ENCODE measurements around the gene AQP3.
A peak's percentile ranks its signal among the peaks of the same experiment; 100 is the strongest.
"Not testable (repeated sequence)": the region's sequence is repeated elsewhere in the genome, so short reads cannot be mapped to it uniquely, and the experiment has no call there.

Gene AQP3

DNA sequence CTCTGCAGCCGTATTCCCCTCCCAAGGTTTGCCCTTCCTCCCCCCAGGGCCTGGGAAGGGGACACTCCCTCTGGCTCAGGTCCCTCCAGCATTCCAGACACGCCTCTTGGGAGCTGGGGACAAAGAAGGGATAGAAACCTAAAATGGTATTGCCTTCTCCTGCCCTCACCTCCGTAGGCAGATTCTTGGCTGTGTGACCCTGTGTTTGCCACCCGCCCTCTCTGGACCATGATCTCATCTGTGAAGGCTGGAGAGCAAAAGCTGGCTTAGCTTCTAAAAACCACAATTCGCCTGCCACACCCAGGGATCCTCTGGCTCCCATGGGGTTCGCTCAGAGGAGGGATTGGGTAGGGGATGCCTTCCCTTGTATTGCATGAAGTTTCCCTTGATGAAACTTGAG, 7.7 kb downstream of the AQP3 start:
- DNase-seq = no peak

DNA sequence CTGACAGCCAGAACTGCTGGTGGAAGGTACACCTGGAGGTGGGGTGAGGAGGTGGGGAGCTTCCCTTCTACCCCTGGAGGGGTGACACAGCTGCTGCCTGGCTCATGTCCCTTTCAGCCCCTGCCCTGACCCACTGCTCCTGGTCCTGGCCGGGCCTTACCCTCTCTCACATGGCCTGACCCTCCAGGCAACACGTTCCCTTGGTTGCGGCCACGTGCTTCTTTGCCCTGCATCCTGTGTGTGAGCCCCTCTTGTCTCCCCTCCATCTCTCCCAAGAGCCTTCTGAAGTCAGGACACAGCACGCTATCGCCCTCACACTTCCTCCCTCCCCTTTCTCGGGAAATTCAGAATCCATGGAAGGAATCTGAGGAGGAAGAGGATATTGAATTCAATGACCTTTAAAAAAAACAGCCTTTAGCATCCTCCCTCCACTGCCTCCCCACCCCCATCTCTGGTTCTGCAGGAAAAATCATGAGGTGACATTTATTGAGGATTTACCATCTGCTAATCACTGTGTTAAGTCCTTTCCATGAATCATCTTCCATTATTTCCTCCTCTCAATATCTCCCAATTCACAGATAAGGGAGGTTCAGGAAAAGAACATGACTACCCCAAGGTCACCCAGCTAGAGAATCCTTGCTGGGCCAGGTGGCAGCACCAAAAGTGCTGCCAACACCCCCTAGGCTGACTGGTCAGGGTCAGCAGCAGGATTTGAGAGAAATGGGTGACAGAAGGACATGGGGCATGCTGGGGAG, 8.3 kb downstream of the AQP3 start:
- no peak for DNase-seq

DNA sequence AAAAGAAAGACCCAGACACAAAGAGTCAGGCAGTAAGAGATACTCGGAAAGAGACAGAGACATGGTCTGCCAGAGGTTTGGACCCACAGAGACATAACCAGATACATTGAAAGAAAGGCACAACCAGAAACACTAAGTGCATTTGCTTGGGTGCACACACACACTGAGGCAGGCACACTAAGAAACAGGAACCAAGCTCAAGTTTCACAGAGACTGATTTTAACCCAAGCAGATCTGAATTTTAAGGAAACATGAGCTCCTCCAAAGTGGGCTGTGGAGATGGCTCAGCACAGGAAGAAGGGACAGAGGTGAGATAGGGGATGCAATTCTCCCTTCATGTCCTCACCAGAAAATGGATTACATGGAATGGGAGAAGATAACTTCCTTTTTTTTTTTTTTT, 9.5 kb downstream of the AQP3 start:
- DNase-seq = no peak

DNA sequence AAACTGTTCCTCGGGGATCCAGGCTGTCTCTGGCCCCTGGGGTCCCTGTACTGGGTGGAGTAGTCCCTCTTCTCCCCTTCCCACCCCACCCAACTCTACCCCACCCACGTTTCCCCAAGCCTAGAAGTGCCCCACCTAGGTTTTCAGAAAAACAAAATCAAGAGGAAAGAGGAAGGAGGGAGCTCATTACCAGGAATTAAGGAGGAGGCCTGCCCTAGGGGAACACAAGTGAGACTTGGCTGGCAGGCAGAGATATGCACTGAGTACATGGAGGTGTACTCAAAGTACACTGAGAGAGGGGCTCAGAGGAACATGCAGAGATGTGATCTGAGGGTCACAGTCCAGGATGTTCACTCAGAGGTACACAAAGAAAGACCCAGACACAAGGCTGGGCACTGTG, 10.2 kb downstream of the AQP3 start:
- no peak for DNase-seq

DNA sequence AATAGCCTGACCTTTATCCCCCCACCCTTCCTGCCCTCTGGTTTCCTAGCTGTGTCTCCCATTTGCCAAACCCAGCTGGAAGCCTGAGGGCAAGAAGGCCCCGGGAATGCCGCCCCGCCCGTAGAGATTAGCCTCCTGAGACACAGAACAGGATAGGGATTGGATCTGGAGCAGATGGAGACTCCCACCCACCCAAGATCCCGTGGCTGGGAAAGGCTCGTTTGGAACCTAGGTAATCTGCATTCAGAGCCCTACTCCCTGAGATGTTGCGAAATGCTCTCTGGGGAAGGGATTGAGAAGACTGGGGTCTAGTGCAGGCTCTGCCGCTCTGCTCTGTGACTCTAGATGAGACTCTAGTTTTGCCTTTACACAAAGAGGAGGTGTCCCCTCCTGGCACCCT, 10.9 kb downstream of the AQP3 start:
- DNase-seq = no peak

DNA sequence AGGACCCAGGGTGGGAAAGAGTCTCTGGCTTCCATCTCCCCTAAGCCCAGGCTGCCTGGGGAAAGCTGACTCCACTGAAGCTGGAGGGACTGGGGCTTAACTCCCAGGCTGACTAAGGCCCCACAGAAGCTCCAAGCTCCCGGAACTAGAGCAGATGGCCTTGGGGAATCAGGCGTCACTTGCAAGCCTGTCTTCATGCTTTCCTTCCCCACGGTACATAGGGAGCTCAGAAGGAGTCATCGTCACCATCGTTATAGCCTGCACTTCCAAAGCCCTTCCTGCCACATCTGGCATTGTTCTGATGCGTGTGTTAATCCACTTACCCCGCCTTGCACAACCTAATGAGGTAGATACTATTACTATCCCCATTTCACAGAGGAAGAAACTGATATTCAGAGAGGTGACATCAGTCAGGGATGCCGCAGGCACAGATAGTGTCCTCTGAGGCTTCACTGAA, 11.5 kb downstream of the AQP3 start:
- no peak for DNase-seq

DNA sequence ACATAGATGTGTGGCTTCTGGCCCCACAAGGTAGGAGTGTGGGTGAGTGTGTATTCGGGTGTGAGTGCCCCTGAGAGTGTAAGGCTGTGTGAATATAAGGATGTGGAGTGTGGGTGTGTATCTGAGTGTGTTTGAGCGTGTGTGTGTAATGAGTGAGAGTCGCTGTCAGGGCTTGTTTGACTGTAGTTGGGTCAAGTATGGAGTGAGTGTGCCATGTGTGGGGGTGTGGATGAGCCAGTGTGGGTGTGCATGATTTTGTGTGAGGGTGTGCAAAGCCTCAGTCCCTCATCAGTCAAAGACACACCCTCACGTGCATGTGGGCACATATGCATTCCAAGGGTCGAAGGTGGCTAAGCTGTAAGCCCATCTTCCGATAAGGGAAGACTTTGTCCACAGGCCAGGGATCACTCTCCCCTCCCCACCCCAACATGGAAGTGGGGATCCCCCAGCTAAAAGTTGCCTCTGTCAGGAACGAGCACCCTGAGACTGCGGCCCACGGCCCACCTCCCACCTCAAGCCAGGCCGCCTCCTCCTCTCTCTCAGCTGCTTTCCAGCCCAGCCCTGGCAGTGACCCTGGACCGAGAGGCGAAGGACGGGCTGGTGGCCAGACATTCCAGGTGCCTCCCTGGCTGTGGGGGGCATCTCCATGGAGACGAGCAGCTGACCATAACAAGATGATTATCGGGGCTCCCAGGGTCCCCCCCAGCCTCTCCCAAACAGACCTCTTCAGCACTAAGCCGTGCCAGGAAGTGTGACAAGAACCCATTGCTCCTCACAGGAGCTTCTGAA, 12.9 kb downstream of the AQP3 start:
- DNase-seq = no peak

DNA sequence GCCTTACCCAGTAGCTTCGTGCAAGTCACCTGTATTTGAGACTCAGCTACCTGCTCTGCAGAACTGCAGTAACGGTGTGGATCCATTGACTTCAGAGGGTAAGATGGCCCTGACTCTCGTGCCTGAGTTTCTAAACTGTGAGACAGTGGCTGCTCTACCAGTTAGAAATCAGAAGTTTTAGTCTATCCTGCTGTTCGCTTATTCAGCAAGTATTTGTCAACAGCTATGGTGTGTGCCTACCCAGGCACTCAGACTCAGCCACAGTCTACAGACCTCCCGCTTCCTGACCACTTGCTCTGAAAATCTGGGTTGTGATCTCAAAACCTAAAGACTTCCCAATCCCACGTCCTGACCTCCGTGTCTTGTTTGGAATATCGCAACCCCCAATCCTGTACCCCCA, 13.5 kb downstream of the AQP3 start:
- DNase-seq = no peak

DNA sequence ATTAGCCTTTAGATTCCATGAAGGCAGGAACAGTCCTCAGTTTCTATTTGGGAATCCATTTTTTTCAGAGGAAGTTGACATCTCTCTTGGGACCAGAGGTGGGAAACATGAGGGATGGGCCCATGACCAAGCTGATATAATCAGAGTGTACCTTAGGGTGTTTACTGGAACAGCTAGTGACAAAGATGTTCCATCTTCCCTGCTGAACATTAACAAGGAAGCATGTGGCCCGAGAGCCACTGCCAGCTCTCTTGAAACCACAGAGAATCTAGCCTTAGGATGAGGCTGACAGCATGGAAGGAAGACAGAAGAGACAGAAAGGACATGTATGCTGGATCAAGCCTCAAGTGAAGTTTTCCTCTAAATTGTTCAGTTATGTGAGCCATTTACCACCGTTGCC, 16.0 kb downstream of the AQP3 start:
- DNase-seq = no peak

DNA sequence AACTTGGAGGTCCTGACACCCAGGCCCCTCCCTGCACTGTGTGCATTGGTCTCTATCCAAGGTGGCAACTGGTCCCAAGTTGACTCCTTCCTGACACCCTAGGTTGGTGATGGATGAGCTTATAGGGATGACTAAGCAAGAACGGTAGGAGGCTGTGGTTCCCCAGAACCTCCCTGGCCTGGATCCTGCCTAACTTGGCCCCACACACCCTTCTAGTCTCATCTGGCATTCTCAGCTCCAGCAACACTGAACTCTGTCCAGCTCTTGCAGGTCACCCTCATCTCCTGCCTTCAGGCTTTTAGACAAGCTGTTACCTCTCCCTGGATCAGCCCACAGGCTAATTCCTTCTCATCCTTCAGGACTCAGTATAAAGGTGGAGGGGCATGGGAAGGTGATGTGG, 16.5 kb downstream of the AQP3 start:
- no peak for DNase-seq

DNA sequence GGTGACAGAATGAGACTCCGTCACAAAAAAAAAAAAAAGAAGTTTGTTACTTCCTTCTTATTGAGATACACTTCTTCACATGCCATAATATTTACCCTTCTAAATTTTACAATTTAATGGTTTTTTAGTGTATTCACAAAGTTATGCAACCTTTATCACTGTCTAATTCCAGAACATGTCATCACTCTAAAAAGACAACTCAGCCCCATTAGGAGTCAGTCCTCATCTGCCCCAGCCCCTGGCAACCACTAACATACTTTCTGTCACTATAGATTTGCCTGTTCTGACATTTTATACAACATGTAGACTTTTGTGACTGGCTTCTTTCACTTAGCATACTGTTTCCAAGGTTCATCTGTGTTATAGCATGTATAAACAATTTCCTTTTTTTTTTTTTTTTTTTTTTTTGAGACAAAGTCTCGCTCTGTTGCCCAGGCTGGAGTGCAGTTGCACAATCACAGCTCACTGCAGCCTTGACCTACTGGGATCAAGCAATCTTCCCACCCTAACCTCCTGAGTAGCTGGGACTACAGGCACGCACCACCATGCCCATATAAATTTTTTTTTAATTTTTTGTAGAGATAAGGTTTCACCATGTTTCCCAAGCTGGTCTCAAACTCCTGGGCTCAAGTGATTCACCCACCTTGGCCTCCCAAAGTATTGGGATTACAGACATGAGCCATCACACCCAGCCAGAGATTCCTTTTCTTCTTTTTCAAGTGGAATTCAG, 18.0 kb downstream of the AQP3 start:
- no peak for DNase-seq

DNA sequence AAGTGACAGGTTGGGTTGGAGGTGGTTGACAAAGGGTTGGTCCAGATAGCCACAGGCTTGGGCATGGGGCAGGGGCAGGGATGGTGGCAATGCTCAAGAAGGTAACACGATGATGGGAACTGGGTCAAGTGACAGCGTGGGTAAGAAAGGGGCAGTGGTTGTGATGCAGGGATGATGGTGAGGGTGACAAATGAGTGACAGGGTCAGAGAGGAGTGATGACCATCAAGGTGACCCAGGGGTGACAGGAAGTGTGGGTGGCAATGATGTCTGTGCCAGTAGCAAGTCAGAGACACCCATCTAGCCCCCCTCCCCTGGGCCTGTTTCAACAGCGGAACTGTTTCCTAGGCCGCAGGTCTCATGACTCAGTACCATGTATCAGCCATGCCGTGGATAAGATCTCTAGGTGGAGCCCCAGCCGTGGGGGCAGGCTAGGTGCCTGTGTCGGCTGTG, 20.5 kb downstream of the AQP3 start:
- no peak for DNase-seq

DNA sequence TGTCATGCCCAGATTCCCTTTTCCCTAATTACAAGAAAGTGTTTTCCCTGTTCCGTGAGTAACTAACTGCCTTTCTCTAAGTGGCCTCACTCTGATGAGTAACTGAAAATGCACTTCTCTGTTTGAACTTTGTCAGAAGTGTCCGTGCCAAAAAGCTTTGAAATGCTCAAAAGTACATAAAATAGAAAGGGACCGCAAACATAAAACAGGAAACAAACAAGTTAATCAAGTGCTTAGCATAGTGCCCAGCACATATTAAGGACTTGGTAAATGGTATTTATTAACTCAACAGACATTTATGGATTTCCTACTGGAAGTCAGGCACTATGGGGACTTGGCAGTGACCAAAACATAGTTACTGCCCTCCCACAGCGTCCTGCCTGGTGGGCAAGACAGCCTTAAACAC, 22.3 kb downstream of the AQP3 start:
- DNase-seq = no peak

DNA sequence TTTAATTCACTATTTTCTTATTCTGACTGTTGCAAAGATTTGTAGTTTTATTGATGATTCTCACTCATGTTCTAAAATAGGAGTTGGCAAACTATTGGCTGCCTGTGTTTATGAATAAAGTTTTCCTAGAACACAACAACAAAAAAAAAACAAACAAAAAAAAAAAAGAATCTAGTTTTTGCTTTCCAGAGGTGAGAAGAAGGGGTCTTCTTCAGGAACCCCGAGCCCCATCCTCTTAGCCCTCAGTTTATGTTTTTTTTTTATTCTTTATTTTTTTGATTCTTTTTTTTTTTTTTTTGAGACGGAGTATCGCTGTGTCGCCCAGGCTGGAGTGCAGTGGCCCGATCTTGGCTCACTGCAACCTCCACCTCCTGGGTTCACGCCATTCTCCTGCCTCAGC, 22.9 kb downstream of the AQP3 start:
- DNase-seq = not testable (repeated sequence)

DNA sequence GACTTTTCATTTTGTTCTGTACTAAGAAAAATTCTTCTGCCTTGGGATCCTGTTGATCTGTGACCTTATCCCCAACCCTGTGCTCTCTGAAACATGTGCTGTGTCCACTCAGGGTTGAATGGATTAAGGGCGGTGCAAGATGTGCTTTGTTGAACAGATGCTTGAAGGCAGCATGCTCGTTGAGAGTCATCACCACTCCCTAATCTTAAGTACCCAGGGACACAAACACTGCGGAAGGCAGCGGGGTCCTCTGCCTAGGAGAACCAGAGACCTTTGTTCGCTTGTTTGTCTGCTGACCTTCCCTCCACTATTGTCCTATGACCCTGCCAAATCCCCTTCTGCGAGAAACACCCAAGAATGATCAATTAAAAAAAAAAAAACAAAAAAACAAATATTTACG, 23.4 kb downstream of the AQP3 start:
- DNase-seq = not testable (repeated sequence)

DNA sequence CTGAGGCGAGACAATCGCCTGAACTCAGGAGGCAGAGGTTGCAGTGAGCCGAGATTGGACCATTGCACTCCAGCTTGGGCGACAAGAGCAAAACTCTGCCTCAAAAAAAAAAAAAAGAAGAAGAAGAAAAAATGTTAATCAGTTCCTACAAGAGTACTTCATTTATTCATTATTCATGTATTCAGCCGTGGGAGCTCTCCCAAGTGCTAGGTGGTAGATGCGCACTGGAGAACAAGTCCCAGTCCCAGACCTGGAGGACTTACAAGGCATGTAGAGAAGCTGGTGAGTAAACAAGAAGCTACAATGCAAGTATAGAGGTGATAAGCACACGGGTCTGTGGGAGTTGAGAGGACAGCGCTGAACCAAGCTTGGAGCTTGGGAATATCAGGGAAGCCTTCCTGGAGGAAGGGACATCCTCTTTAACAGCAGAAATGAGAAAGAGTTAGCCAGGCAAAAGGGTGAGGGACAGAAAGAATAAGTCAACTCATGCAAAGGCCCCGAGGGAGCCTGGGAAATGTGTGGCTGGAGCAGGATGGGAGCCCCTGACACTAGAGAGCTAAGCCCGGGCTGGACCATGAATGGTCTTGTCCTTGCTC, 27.6 kb downstream of the AQP3 start:
- DNase-seq = no peak

DNA sequence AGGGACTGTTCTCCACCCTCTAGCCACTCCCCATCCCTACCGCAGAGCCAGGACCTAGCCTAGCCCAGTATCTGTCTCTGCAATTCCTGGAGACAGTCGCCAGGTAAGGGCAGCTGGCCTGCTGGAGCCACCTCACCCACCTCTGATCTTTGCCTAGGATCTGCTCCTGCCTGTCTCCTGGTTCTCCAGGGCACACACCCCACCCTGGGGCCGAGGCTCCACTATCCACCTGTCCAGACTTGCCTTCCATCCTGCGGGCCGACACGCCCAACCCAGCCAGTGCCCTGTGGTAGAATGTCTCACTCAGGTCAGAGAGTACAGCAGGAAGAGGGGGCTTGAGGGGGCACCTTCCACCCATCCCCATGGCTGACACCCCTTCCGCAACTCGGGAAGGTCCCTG, 29.3 kb downstream of the AQP3 start:
- DNase-seq = no peak

DNA sequence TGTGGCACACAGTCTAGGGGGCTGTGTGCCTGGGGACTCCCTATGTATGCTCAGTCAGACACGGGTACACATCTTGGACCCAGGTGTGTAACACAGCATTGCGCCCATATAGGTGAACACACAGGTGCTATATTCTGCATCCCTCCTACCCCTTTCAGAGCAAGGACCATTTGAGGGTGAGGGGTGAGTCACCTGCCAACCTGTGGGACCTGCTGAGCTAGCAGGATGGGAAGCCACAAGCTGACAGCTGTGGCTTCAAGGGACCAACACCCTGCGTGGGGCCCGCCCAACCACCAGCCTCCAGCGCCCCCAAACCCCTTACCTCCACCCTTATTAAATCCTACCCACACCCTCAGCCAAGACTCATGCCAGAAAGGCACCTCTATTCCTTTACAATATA, 30.4 kb downstream of the AQP3 start:
- no peak for DNase-seq

DNA sequence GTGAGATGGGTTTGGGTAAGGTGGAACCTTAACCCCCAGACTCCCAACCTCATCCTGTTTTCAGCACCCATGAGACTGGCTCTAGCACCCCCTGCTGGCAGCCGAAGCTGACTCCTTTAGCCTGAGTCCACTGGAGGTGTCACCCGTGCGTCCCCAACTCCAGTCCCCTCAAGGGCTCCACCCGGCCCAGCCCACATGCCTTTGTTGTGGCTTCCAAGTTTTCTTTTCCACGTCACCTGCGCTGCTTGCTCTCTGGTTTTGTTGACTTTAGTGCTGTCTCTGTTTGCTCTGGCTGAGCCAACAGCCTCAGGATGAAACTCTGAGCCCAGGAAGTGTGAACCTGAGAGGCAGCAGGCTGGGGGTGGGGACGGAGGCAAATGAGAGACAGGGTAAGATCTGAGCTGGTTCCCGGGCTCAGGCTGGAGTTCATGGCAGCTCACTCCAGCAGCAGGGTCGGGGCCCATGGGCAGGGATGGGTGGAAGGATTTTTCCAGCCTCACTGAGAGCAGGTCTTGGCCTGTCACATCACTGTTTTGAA, 31.8 kb downstream of the AQP3 start:
- peak; percentile 95 for DNase-seq

DNA sequence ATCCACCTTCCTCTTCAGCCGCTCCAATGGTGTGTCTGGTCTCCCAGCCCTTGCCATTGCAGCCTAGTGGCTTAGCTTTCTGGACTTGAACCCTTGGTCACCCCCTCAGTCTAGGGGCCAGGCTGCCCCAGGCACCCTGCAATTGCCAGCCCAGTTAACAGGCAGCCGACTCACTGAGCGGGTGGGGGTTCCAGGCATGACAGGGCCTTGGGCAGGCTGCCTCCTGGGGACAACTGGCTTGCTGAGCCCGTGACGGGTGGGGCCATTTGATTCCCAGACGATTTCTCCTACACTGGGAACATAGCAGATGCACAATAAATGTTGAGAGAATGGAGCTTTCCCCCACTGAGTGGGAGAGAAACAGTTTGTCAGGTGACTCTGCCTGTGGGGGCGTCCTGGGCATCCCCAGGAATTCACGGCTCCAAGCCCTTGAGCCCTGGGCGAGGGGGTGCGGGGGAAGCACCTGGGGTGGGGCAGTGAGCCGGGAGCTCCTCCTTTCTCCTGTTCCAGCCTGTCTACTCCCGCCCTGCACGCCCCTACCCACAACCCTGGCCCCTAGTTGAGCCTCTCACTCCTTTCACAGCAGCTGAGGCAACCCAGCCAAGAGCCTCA, 32.4 kb downstream of the AQP3 start:
- DNase-seq = no peak

DNA sequence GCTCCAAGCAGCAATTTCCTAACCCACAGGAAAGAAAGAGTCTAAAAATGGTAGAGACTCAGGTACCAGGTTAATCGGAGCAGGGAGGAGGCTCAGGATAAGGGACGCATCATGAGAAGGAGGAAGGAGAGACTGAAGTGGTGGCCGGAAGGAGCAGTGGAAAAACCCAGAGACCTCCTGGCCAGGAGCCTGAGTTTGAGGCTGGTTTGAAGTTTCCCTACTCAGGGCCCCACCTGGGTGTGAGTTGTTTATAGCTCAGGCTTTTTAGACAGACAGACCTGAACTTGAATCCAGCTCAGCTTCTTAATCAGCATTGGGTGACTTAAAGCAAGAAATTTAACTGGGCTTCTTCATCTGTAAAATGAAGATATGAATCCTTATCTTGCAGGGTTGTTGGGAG, 33.1 kb downstream of the AQP3 start:
- DNase-seq = no peak

DNA sequence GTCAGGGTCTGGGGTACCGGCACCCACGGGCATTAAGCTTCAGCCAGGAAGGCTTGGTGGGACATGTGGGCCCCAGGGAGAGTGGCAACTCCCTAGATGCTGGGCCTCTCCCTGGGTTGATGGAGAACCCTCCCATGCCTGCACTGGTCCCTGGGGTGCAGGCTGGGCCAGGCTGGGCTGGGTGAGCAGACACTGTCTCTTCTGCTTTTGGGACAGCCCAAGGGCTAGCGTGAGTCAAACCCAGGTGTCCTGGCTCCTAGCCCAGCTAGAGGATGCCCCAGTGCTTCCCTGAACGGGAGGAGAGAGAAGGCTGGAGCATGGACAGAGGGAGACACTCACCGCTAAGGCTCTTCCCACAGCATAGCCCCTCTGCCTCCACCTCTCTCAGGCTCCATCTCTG, 39.3 kb downstream of the AQP3 start:
- DNase-seq = no peak

DNA sequence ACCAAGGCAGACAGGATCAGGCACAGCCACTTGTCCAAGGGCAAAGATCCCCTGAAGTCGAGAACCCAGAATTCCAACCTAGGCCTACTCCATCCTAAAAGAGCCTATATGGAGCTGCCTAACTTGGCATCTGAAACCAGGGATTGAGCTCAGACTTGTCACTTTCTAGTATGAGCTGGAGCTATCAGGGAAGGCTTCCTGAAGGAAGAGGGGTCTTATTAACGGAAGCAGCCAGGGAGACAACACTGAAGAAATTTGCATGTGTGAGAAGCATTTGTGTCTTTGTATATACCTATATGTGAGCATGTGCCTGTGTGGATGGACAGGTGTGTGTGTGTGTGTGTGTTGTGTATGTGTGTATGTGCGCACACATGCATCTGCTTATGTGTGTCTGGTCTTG, 40.3 kb downstream of the AQP3 start:
- DNase-seq = no peak
